ENCODE measurements around the gene ADAM33.

ADAM33 gene

GRCh38 chr20:3680701-3681351, 984 bp downstream of the ADAM33 start:
- no peak overlapping the region for H3K27ac ChIP-seq (replicated peaks; ENCODE audit: low read length)
- H3K23ac ChIP-seq (ENCODE audit: low read depth, low read length, poor library complexity) = no peak overlapping the region
- peak overlapping the region; percentile 58 for H3K18ac ChIP-seq (ENCODE audit: low read length)
- H3K27me3 ChIP-seq (ENCODE audit: control insufficient read depth in 3 of 3, insufficient read depth in 3 of 3, low read depth in 1 of 3, low read length in 3 of 3) = peaks cover 0 to 83% (median 14%) of the 10 kb centered on the region in 3 experiments
- no peaks in the 10 kb centered on the region for H3K9me3 ChIP-seq (replicated peaks in 1 of 2; ENCODE audit: control insufficient read depth in 2 of 2, insufficient read depth in 1 of 2, low read depth in 1 of 2, low read length in 2 of 2)
- no peak overlapping the region for H2AK5ac ChIP-seq (ENCODE audit: low read depth, low read length)
- no peak overlapping the region for H4K8ac ChIP-seq (ENCODE audit: low read depth, low read length)
- no peak overlapping the region for H2BK5ac ChIP-seq (ENCODE audit: low read length)
- H3K79me1 ChIP-seq (ENCODE audit: low read depth, low read length) = peaks cover 3% of the 10 kb centered on the region
- peaks cover 5 to 16% of the 10 kb centered on the region in 2 donors for H3K4me1 ChIP-seq (ENCODE audit: control insufficient read depth in 2 of 2, insufficient read depth in 1 of 2, low read depth in 1 of 2, low read length in 2 of 2)
- H3K4me2 ChIP-seq (ENCODE audit: insufficient read depth, low read length, poor library complexity, severe bottlenecking) = no peak overlapping the region
- H2AFZ ChIP-seq (ENCODE audit: low read length) = peak overlapping the region; percentile 88
- H4K91ac ChIP-seq (ENCODE audit: low read depth, low read length, poor library complexity) = peak overlapping the region; percentile 88
- no peak overlapping the region for H2BK120ac ChIP-seq (ENCODE audit: low read depth, low read length)
- H3K9ac ChIP-seq (ENCODE audit: low read depth, low read length, poor library complexity) = no peak overlapping the region
- WGBS, 2 donors (ENCODE audit: extremely low coverage in 2 of 2, insufficient read length in 2 of 2, insufficient replicate concordance in 1 of 2) = no CpG with 5 or more reads among the region's 15 CpGs
- H2BK15ac ChIP-seq (ENCODE audit: low read length) = no peak overlapping the region
- H3K14ac ChIP-seq (ENCODE audit: low read length) = no peak overlapping the region
- H3K4me3 ChIP-seq (ENCODE audit: low read length in 2 of 2) = no peak overlapping the region
- H3K4ac ChIP-seq (ENCODE audit: low read length) = no peak overlapping the region
- no peaks in the 10 kb centered on the region for H3K36me3 ChIP-seq (replicated peaks in 1 of 2; ENCODE audit: control insufficient read depth in 2 of 2, insufficient read depth in 2 of 2, low read length in 2 of 2)
- no peak for DNase-seq (ENCODE audit: low spot score)
- H2BK12ac ChIP-seq (ENCODE audit: low read length) = peak overlapping the region; percentile 51

DNA sequence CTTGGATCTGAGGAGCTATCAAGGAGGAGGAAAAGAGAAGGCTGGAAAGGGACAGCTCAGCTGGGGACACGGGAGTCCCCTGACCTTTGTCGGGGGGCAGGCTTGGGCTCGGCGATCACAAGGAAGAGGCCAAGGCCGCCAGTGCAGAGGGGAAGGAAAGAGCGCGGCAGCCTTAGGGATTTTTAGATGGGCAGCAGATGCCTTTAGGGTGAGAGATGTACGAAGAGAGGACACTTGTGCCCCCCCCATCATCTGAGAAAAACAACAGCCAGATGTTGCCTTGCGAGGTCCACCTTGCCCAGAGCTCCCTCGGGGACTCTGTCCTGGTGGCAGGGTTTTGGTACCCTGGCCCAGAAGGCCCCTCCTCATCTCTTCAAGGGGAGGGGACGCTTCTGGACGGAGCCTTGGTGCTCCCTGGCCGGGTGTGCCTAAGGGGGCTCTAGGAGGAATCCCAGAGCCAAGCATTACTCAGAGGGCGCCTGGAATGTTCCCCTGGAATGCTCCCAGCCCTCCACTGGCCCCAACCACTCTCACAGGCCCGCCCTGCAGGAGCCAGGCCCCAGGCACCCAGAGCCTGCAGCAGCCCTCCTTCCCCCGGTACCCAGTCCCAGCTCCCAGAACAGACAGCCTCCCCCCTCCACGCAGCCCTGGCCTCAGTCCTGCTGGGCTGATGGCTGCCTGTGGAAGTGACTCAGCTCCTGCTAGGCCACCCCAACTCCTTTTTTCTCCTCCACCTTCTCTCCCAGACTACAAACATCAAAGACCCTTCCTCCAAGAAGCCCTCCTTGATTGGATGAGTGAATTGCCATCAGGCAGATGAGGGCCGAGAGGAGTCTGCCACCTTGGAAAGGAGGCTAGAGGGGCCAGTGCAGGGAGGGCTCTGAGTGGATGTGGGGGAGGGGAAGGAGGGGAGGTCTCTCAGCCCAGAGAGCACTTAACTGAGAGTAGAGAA, 1.8 kb downstream of the ADAM33 start:
- Histone ChIP-seq H3K27ac (replicated peaks; ENCODE audit: low read length) (no peak overlapping the region), H2AFZ (ENCODE audit: low read length) (no peak overlapping the region), H3K23ac (ENCODE audit: low read depth, low read length, poor library complexity) (no peak overlapping the region), H3K4ac (ENCODE audit: low read length) (no peak overlapping the region), H3K79me1 (ENCODE audit: low read depth, low read length) (peaks cover 3% of the 10 kb centered on the region), H3K18ac (ENCODE audit: low read length) (no peak overlapping the region), H3K4me2 (ENCODE audit: insufficient read depth, low read length, poor library complexity, severe bottlenecking) (no peak overlapping the region), H2BK120ac (ENCODE audit: low read depth, low read length) (no peak overlapping the region), H2BK12ac (ENCODE audit: low read length) (no peak overlapping the region), H3K36me3 (replicated peaks in 1 of 2; ENCODE audit: control insufficient read depth in 2 of 2, insufficient read depth in 2 of 2, low read length in 2 of 2) (no peaks in the 10 kb centered on the region), H2BK5ac (ENCODE audit: low read length) (no peak overlapping the region), H3K4me1 (ENCODE audit: control insufficient read depth in 2 of 2, insufficient read depth in 1 of 2, low read depth in 1 of 2, low read length in 2 of 2) (peaks cover 5 to 16% of the 10 kb centered on the region in 2 donors), H3K14ac (ENCODE audit: low read length) (no peak overlapping the region), H3K27me3 (ENCODE audit: control insufficient read depth in 3 of 3, insufficient read depth in 3 of 3, low read depth in 1 of 3, low read length in 3 of 3) (peaks cover 0 to 82% (median 18%) of the 10 kb centered on the region in 3 experiments), H3K4me3 (ENCODE audit: low read length in 2 of 2) (no peak overlapping the region), H3K9ac (ENCODE audit: low read depth, low read length, poor library complexity) (peak overlapping the region; percentile 12), H3K9me3 (replicated peaks in 1 of 2; ENCODE audit: control insufficient read depth in 2 of 2, insufficient read depth in 1 of 2, low read depth in 1 of 2, low read length in 2 of 2) (no peaks in the 10 kb centered on the region), H2BK15ac (ENCODE audit: low read length) (no peak overlapping the region), H2AK5ac (ENCODE audit: low read depth, low read length) (peak overlapping the region; percentile 66), H4K91ac (ENCODE audit: low read depth, low read length, poor library complexity) (no peak overlapping the region), H4K8ac (ENCODE audit: low read depth, low read length) (no peak overlapping the region)
- DNase-seq (ENCODE audit: low spot score) = no peak
- WGBS, 2 donors (ENCODE audit: extremely low coverage in 2 of 2, insufficient read length in 2 of 2, insufficient replicate concordance in 1 of 2) = no CpG with 5 or more reads among the region's 18 CpGs

- Histone ChIP-seq H3K4me2 (ENCODE audit: insufficient read depth, low read length, poor library complexity, severe bottlenecking) (no peak overlapping the region), H3K4ac (ENCODE audit: low read length) (no peak overlapping the region), H3K9me3 (replicated peaks in 1 of 2; ENCODE audit: control insufficient read depth in 2 of 2, insufficient read depth in 1 of 2, low read depth in 1 of 2, low read length in 2 of 2) (no peaks in the 10 kb centered on the region), H2BK120ac (ENCODE audit: low read depth, low read length) (no peak overlapping the region), H4K91ac (ENCODE audit: low read depth, low read length, poor library complexity) (no peak overlapping the region), H4K8ac (ENCODE audit: low read depth, low read length) (no peak overlapping the region), H2AK5ac (ENCODE audit: low read depth, low read length) (peak overlapping the region; percentile 66), H2BK15ac (ENCODE audit: low read length) (peak overlapping the region; percentile 49), H3K36me3 (replicated peaks in 1 of 2; ENCODE audit: control insufficient read depth in 2 of 2, insufficient read depth in 2 of 2, low read length in 2 of 2) (no peaks in the 10 kb centered on the region), H3K27me3 (ENCODE audit: control insufficient read depth in 3 of 3, insufficient read depth in 3 of 3, low read depth in 1 of 3, low read length in 3 of 3) (peaks cover 0 to 82% (median 26%) of the 10 kb centered on the region in 3 experiments), H2BK5ac (ENCODE audit: low read length) (no peak overlapping the region), H3K27ac (replicated peaks; ENCODE audit: low read length) (no peak overlapping the region), H2AFZ (ENCODE audit: low read length) (no peak overlapping the region), H3K23ac (ENCODE audit: low read depth, low read length, poor library complexity) (no peak overlapping the region), H2BK12ac (ENCODE audit: low read length) (no peak overlapping the region), H3K79me1 (ENCODE audit: low read depth, low read length) (peaks cover 3% of the 10 kb centered on the region), H3K9ac (ENCODE audit: low read depth, low read length, poor library complexity) (peak overlapping the region; percentile 12), H3K4me3 (ENCODE audit: low read length in 2 of 2) (no peak overlapping the region), H3K14ac (ENCODE audit: low read length) (no peak overlapping the region), H3K18ac (ENCODE audit: low read length) (peak overlapping the region; percentile 65), H3K4me1 (ENCODE audit: control insufficient read depth in 2 of 2, insufficient read depth in 1 of 2, low read depth in 1 of 2, low read length in 2 of 2) (peaks cover 5 to 16% of the 10 kb centered on the region in 2 donors)
- WGBS, 2 donors (ENCODE audit: extremely low coverage in 2 of 2, insufficient read length in 2 of 2, insufficient replicate concordance in 1 of 2) = no CpG with 5 or more reads among the region's 14 CpGs
- no peak for DNase-seq (ENCODE audit: low spot score)
Measured at GRCh38 chr20:3678856-3679720, 2.7 kb downstream of the ADAM33 start.
